ENCODE data around the gene CREB3L2.

GRCh38 chr7:137904833-137905232 lies 97.1 kb downstream of the CREB3L2 start:
- TF ChIP-seq CTCF (IDR thresholded peaks at IDR 0.05) = no peak
- TF ChIP-seq POLR2A (IDR thresholded peaks at IDR 0.05) = no peak
